Measurements from ENCODE around the gene ZNF101.

Gene ZNF101

GRCh38 chr19:19668230-19669012 is at the start of gene ZNF101:
Gene ZNF101 (plus strand): TSS chr19:19668839. CDS start chr19:19668964, 125 bp downstream.
- DNase-seq, result peak; percentile 95

- no peak for DNase-seq
Observed at GRCh38 chr19:19619181-19619848, 49.3 kb upstream of the ZNF101 start.

- DNase-seq, result no peak
Observed at GRCh38 chr19:19619849-19620210, 48.8 kb upstream of the ZNF101 start.

GRCh38 chr19:19623383-19623782 is 45.3 kb upstream of the ZNF101 start:
- DNase-seq, result no peak

GRCh38 chr19:19624032-19624570 is 44.5 kb upstream of the ZNF101 start:
- DNase-seq, result no peak

GRCh38 chr19:19626516-19627472 is 41.8 kb upstream of the ZNF101 start:
- DNase-seq, result no peak

- DNase-seq, result peak; percentile 76
Observed at GRCh38 chr19:19627621-19628500, 40.8 kb upstream of the ZNF101 start, which contains the start of gene LPAR2. Gene LPAR2 (minus strand): TSS chr19:19628220. CDS start chr19:19627275, 945 bp downstream.

GRCh38 chr19:19628501-19629134 is 40.0 kb upstream of the ZNF101 start:
- peak; percentile 41 for DNase-seq

- DNase-seq, result no peak
Observed at GRCh38 chr19:19630062-19630414, 38.6 kb upstream of the ZNF101 start.

- DNase-seq, result no peak
Observed at GRCh38 chr19:19630426-19630825, 38.2 kb upstream of the ZNF101 start.

- no peak for DNase-seq
Observed at GRCh38 chr19:19631346-19631745, 37.3 kb upstream of the ZNF101 start.

GRCh38 chr19:19632661-19633060 is 36.0 kb upstream of the ZNF101 start:
- DNase-seq, result no peak

- no peak for DNase-seq
Observed at GRCh38 chr19:19633711-19634515, 34.7 kb upstream of the ZNF101 start.

- DNase-seq, result no peak
Observed at GRCh38 chr19:19634516-19635312, 33.9 kb upstream of the ZNF101 start.

GRCh38 chr19:19635313-19635702 is 33.3 kb upstream of the ZNF101 start:
- DNase-seq, result no peak

GRCh38 chr19:19636573-19637185 is 32.0 kb upstream of the ZNF101 start:
- no peak for DNase-seq

- no peak for DNase-seq
Observed at GRCh38 chr19:19637186-19637522, 31.5 kb upstream of the ZNF101 start.

- DNase-seq, result no peak
Observed at GRCh38 chr19:19637523-19638251, 31.0 kb upstream of the ZNF101 start.
